Activated naive CD4-positive, alpha-beta T cell treated with anti-CD3 and anti-CD28 coated beads, Interleukin-2, amount 10 ng/mL, durations not matched to agents 7 days and 5 days (primary cell): Measurements from ENCODE around the gene RNASE1.

Experiments used
- CTCF ChIA-PET: fragments of 350-600 bp; sonication (Branson Sonifier 250); formaldehyde crosslinking; loops from one replicate; lab custom pipeline; 2021; ENCODE audit warnings: antibody characterized with exemption; lab: Charles Lee
- DNase-seq: peaks from one replicate; pipeline ENCODE4 v3.0.0-alpha.2; 2020
- H3K27ac Mint-ChIP-seq: one replicate; pipeline ENCODE4 v1.8.0; 2021; ENCODE audit warnings: mild to moderate bottlenecking, moderate library complexity, mixed read lengths
- H3K27me3 Mint-ChIP-seq: one replicate; pipeline ENCODE4 v1.8.0; 2021; ENCODE audit warnings: mild to moderate bottlenecking, mixed read lengths
- H3K36me3 Mint-ChIP-seq: one replicate; pipeline ENCODE4 v1.8.0; 2021; ENCODE audit warnings: mixed read lengths
- H3K4me1 Mint-ChIP-seq: one replicate; pipeline ENCODE4 v1.8.0; 2021; ENCODE audit warnings: mixed read lengths
- H3K4me3 Mint-ChIP-seq: one replicate; pipeline ENCODE4 v1.8.0; 2021; ENCODE audit warnings: mild to moderate bottlenecking, moderate library complexity, mixed read lengths
- H3K9me3 Mint-ChIP-seq: one replicate; pipeline ENCODE4 v1.8.0; 2021; ENCODE audit warnings: mixed read lengths

Gene RNASE1

DNA sequence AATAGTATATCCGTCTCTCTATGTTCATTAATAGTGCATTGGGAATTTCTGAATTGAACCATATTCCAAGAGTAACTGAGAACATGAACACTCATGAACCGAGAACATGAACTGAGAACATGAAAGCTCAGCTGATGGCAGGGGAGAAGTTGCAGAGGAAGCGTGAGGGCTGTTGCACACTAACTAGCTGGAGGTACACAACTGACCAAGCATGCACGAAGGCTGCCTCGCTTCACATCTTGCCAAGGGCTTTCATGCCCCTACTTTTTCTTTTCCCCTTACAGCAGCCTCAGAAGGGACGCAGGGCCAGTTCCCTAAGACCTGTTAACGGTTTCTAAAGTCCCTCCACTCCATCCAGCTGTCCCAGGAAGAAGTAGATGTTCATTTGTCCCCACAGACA, 4.3 kb downstream of the RNASE1 start:
- H3K4me3 Mint-ChIP-seq = no peak overlapping the region
- H3K9me3 Mint-ChIP-seq = no peaks in the 10 kb centered on the region
- peaks cover 37% of the 10 kb centered on the region for H3K27me3 Mint-ChIP-seq
- no peak for DNase-seq
- no peak overlapping the region for H3K27ac Mint-ChIP-seq
- CTCF ChIA-PET = interaction anchor here (0.6 kb wide), 1 partner anchor 104 kb away, joined by 3 read pairs; no protein-coding TSS in a partner anchor
- H3K36me3 Mint-ChIP-seq = no peaks in the 10 kb centered on the region
- peaks cover 11% of the 10 kb centered on the region for H3K4me1 Mint-ChIP-seq

DNA sequence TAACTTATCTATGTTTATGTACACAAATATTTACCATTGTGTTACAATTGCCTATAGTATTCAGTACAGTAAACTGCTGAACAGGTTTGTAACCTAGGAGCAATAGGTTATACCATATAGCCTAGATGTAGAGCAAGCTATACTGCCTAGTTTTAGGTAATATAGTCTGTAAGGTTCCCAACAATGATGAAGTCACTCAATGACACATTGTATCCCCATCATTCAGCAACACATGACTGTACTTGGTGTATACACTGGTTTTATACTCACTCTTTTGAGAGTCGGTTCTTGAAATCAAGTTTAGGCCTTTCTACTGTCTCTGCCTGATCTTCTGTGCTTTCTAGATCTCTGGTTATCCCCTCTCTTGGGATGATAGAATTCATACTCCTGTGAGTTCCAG, 5.5 kb downstream of the RNASE1 start:
- no peaks in the 10 kb centered on the region for H3K36me3 Mint-ChIP-seq
- no peak overlapping the region for H3K4me3 Mint-ChIP-seq
- H3K4me1 Mint-ChIP-seq = peaks cover 11% of the 10 kb centered on the region
- H3K27me3 Mint-ChIP-seq = peaks cover 29% of the 10 kb centered on the region
- no peaks in the 10 kb centered on the region for H3K9me3 Mint-ChIP-seq
- CTCF ChIA-PET = interaction anchor here (1.2 kb wide), 1 partner anchor 58 kb away, joined by 3 read pairs; no protein-coding TSS in a partner anchor
- no peak for DNase-seq
- no peak overlapping the region for H3K27ac Mint-ChIP-seq

DNA sequence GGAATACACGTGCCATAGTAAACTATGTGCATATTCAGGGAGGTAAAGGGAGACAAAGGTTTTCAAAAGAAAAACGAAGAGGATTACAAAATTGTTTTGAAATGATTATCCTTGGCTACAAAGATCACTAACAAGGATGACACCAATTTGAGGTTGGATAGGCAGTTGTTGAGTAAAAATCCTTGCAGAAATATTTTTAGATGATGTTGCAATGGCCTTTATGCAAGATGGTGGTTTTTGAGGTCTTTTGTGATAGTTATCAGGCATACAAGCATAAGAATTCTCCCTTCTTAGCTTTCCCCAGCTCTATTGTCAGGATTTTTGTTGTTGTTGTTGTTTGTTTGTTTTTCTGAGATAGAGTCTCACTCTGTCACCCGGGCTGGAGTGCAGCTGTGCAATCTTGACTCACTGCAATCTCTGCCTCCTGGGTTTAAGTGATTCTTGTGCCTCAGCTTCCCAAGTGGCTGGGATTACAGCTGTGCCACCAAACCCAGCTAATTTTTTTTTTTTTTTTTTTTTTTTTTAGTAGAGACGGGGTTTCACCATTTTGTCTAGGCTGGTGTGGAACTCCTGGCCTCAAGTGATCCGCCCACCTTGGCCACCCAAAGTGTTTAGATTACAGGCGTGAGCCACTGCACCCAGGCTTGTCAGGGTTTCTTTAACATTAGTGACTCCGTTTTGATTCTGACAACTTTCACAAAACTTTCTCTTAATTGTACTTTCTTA, 7.8 kb downstream of the RNASE1 start:
- no peak for DNase-seq
- no peak overlapping the region for H3K27ac Mint-ChIP-seq
- peaks cover 10% of the 10 kb centered on the region for H3K27me3 Mint-ChIP-seq
- H3K9me3 Mint-ChIP-seq = no peaks in the 10 kb centered on the region
- H3K4me1 Mint-ChIP-seq = peaks cover 5% of the 10 kb centered on the region
- no peaks in the 10 kb centered on the region for H3K36me3 Mint-ChIP-seq
- CTCF ChIA-PET = no interaction called here
- H3K4me3 Mint-ChIP-seq = no peak overlapping the region

DNA sequence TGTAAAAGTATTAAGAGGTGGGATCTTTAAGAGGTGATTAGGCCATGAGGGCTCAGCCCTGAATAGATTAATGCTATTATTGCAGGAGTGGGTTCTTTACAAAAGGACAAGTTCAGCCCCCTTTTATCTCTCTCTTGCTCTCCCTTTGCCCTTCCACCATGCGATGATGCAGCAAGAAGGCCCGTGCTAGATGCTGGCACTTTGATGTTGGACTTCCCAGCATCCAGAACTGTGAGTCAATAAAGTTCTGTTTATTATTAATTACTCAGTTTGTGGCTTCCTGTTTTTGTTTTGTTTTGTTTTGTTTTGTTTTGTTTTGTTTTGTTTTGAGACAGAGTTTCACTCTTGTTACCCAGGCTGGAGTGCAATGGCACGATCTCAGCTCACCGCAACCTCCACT, 10.1 kb downstream of the RNASE1 start:
- Mint-ChIP-seq H3K4me1 (peaks cover 4% of the 10 kb centered on the region), H3K4me3 (no peak overlapping the region), H3K27me3 (peaks cover 4% of the 10 kb centered on the region), H3K9me3 (no peaks in the 10 kb centered on the region), H3K36me3 (no peaks in the 10 kb centered on the region), H3K27ac (no peak overlapping the region)
- no peak for DNase-seq
- CTCF ChIA-PET = interaction anchor here (1.4 kb wide), 1 partner anchor 34 kb away, joined by 5 read pairs; no protein-coding TSS in a partner anchor

DNA sequence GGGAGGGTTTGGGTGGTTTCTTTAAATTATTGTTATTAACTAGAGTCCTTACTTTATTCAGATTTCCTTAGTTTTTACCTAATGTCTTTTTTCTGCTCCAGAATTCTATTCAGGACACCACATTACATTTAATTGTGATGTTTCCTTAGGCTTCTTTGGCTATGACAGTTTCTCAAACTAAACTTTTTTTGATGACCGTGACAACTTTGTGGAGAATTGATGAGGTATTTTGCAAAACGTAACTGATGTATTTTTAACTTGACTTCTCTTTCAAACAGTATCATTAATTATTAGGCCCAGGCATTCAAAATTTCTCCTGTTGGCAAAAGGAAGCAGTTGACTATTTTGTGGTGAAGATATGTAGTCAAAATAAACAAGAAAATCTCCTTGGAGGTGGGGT, 11.0 kb downstream of the RNASE1 start:
- H3K27ac Mint-ChIP-seq = no peak overlapping the region
- H3K27me3 Mint-ChIP-seq = peaks cover 4% of the 10 kb centered on the region
- no peak overlapping the region for H3K4me3 Mint-ChIP-seq
- no peaks in the 10 kb centered on the region for H3K36me3 Mint-ChIP-seq
- H3K4me1 Mint-ChIP-seq = peaks cover 4% of the 10 kb centered on the region
- no peaks in the 10 kb centered on the region for H3K9me3 Mint-ChIP-seq
- DNase-seq = no peak
- CTCF ChIA-PET = no interaction called here

DNA sequence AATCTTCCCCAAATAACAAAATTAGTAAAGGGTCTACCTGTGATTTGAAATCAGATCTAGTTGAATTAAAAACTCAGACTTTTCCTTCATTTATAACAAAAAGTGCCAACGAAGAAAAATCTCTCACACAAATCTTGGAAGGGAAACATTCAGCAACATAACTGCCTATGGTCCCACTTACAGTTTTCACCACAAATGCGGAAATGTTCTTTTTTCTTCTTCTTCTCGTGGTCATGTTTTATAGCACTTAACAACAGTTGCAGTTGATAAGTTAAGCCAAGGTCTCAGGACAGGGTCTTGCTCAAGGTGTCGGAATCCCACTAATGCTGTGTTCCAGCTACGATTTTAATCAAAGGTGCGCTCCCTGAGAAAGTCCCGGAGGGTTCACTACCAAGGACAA, 11.5 kb downstream of the RNASE1 start:
- Mint-ChIP-seq H3K9me3 (no peaks in the 10 kb centered on the region), H3K27me3 (peaks cover 4% of the 10 kb centered on the region), H3K4me1 (peaks cover 4% of the 10 kb centered on the region), H3K27ac (no peak overlapping the region), H3K4me3 (no peak overlapping the region), H3K36me3 (no peaks in the 10 kb centered on the region)
- CTCF ChIA-PET = no interaction called here
- no peak for DNase-seq

DNA sequence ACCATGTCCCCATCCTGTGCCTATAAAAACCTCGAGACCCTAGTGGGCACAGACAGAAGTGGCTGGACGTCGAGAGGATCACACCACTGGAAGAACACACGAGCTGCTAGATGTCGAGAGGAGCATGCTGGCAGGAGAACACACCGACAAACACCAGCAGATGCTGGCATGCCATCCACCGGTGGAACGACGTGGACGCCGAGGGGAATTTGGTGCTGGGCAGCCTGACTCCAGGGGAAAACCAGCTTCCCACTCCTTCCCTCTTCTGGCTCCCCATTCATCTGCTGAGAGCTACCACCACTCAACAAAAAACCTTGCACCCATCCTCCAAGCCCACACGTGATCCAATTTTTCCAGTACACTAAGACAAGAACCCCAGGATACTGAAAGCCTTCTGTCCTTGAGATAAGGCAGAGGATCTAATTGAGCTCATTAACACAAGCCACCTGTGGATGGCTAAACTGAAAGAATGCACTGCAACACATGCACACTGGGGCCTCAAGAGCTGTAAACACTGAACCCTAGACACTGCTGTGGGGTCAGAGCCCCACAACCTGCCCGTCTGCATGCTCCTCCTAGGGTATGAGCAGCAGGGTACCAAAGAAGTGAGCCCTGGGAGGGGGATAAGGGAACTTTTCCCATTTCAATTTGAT, 12.1 kb downstream of the RNASE1 start:
- CTCF ChIA-PET = interaction anchor here (0.6 kb wide), 1 partner anchor 180 kb away, joined by 3 read pairs; no protein-coding TSS in a partner anchor
- peaks cover 4% of the 10 kb centered on the region for H3K27me3 Mint-ChIP-seq
- no peaks in the 10 kb centered on the region for H3K36me3 Mint-ChIP-seq
- no peaks in the 10 kb centered on the region for H3K9me3 Mint-ChIP-seq
- DNase-seq = no peak
- H3K27ac Mint-ChIP-seq = no peak overlapping the region
- no peak overlapping the region for H3K4me3 Mint-ChIP-seq
- peaks cover 6% of the 10 kb centered on the region for H3K4me1 Mint-ChIP-seq

DNA sequence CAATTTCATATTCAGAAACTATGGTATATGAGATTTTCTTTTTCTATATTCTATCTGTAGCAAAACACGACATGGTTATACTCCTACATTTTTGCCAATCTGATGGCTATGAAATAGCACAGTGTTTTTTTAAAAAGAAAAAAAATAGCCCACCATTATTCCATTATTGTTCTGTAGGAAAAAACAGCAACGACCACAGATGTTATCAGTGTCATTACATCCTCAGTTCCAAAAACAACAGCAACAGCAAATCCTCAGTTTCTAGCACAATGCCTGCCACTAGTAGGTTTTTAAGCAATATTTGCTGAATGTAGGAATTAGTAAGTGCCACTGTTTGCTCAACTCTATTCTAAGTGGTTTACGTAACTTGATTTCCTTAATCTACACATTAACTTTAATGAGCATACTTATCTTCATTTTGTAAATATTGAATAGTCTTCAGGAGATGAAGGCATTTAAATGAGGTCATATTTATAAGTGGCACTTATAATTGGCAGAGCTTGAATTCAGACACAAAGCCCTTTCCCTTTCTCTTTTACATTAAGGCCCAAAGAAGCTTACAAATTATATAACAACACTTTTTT, 13.3 kb downstream of the RNASE1 start:
- no peak for DNase-seq
- no peaks in the 10 kb centered on the region for H3K36me3 Mint-ChIP-seq
- H3K27ac Mint-ChIP-seq = no peak overlapping the region
- CTCF ChIA-PET = no interaction called here
- peaks cover 4% of the 10 kb centered on the region for H3K27me3 Mint-ChIP-seq
- H3K9me3 Mint-ChIP-seq = no peaks in the 10 kb centered on the region
- H3K4me3 Mint-ChIP-seq = no peak overlapping the region
- peaks cover 9% of the 10 kb centered on the region for H3K4me1 Mint-ChIP-seq

DNA sequence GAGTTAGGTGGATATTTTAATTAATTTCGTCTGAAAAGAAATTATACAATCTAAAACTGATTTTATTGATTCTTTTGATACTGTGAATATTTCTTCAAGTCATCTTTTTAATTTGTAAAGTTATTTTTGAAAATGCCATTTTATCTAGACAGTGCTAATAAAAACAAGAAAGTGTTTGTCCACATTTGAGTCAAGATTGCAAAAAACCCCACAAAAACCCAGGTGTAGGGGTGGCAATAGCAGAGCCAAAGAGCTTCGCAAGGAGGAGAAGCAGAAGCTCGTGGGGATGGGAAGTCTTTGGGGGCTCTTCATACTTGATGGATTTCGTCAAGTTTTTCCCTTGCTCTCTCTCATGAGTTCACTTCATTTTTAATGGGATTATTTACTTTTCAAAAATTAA, 15.6 kb downstream of the RNASE1 start:
- DNase-seq = no peak
- H3K9me3 Mint-ChIP-seq = no peaks in the 10 kb centered on the region
- no peak overlapping the region for H3K4me3 Mint-ChIP-seq
- CTCF ChIA-PET = no interaction called here
- no peak overlapping the region for H3K27ac Mint-ChIP-seq
- H3K36me3 Mint-ChIP-seq = no peaks in the 10 kb centered on the region
- peaks cover 19% of the 10 kb centered on the region for H3K4me1 Mint-ChIP-seq
- peaks cover 4% of the 10 kb centered on the region for H3K27me3 Mint-ChIP-seq

DNA sequence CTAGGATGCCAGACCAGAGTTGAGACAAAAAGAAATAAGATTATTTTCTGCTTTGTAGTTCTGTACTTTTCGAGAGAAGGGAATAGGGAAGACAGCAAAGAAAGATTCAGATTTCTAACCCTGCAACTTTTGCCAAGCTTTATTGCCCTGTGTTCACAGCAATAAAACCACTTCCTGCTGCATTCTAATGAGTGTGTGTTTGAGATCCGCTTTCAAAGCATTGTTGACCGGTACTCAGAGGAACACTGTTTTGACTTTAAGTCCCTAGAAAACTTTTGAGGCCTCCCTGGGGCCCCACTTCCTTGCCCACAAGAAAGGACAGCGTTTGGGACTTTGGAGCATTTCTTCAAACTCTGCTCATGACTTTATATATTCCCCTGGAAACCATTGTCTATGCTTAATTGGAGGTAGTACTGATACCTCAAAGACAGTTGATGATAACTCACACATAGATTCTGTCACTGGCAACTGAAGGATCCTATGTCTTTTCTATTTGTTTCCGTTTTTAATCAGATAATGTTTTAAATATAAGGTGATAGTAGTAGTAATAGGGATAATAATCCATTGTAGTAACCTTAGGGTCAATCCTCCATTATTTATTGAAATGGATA, 20.3 kb downstream of the RNASE1 start:
- Mint-ChIP-seq H3K36me3 (no peaks in the 10 kb centered on the region), H3K4me3 (peak overlapping the region; percentile 68), H3K27me3 (peaks cover 4% of the 10 kb centered on the region), H3K9me3 (peaks cover 2% of the 10 kb centered on the region), H3K4me1 (peaks cover 36% of the 10 kb centered on the region), H3K27ac (peak overlapping the region; percentile 91)
- DNase-seq = peak; percentile 33
- CTCF ChIA-PET = interaction anchor here (0.7 to 2.5 kb wide), 3 partner anchors 25 to 114 kb away, joined by 3 to 8 read pairs (median 7); no protein-coding TSS in a partner anchor

DNA sequence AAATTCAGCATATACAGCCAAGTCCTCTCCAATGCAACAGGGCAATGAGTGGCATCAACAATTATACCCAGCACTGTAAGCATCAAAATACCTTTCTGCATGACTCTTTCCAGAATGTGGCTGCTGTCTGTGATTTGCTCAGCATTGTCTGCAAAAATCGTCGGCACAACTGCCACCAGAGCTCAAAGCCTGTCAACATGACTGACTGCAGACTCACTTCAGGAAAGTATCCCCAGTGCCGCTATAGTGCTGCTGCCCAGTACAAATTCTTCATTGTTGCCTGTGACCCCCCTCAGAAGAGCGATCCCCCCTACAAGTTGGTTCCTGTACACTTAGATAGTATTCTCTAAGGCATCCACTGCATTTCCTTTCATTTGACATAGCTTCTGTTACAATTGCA, 20.8 kb downstream of the RNASE1 start:
- Mint-ChIP-seq H3K9me3 (peaks cover 2% of the 10 kb centered on the region), H3K27ac (peak overlapping the region; percentile 91), H3K27me3 (peaks cover 4% of the 10 kb centered on the region), H3K4me3 (peak overlapping the region; percentile 68), H3K4me1 (peaks cover 36% of the 10 kb centered on the region), H3K36me3 (no peaks in the 10 kb centered on the region)
- no peak for DNase-seq
- CTCF ChIA-PET = interaction anchor here (0.7 to 2.5 kb wide), 4 partner anchors 24 to 114 kb away, joined by 3 to 8 read pairs (median 6); no protein-coding TSS in a partner anchor

DNA sequence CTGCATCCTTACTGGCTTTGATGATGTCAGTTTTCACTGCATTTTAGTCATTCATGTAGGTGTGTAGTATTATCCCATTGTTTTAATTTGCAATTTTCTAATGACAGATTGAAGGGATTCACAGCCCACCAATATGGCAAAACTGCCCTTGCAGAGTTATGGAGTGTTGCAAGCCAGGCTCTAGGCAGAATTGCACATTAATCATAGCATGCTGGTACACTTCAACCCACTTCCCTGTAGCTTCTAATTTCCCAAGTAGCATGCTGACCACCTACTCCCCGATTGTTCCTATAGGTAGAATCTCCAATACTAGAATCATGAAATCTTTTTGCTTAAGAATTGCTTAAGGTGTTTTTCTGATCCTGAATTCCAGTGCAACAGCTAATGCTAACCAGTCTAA, 26.7 kb downstream of the RNASE1 start:
- no peak overlapping the region for H3K27ac Mint-ChIP-seq
- no peak for DNase-seq
- H3K27me3 Mint-ChIP-seq = peaks cover 9% of the 10 kb centered on the region
- CTCF ChIA-PET = no interaction called here
- peaks cover 11% of the 10 kb centered on the region for H3K4me1 Mint-ChIP-seq
- H3K36me3 Mint-ChIP-seq = no peaks in the 10 kb centered on the region
- no peak overlapping the region for H3K4me3 Mint-ChIP-seq
- H3K9me3 Mint-ChIP-seq = peaks cover 2% of the 10 kb centered on the region

DNA sequence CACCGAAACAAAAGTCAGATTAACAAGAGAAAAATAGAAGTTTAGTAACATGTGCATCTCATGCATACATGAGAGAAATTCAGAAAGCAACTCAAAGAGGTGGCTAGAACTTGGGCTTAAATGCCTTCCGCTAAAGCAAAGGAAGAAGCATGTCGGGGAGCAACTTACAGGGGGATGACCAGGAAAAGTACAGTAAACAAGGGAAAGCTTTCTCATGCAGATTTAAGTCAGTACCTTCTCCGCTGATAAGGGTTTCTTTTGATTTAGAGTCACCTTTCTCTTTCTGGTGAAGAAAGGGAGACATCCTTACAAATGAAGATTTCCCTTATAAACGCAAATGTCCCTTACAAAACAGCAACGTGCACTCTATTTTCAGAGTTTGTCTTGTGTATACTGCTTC, 27.6 kb downstream of the RNASE1 start:
- Mint-ChIP-seq H3K27me3 (peaks cover 9% of the 10 kb centered on the region), H3K4me3 (no peak overlapping the region), H3K4me1 (peaks cover 4% of the 10 kb centered on the region), H3K9me3 (peaks cover 2% of the 10 kb centered on the region), H3K36me3 (no peaks in the 10 kb centered on the region), H3K27ac (no peak overlapping the region)
- no peak for DNase-seq
- CTCF ChIA-PET = no interaction called here

DNA sequence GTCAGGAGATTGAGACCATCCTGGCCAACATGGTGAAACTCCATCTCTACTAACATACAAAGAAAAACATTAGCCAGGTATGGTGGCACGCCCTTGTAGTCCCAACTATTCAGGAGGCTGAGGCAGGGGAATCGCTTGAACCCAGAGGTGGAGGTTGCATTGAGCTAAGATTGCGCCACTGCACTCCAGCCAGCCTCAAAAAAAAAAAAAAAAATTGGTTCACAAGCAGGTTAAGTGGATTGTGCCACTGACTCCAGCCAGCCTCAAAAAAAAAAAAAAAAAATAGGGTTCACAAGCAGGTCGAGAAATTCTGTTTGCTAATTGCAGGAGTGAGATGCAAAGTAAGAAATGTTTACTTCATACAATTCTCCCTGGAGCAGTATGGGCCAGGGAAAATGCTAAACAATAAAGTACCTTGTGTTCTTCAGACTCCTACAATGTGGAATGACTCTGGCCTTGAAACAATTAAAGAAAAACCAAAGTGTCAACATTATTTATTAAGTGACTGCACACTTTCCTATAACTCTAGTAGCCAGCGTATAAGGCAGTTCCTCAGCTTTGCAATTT, 28.3 kb downstream of the RNASE1 start:
- H3K9me3 Mint-ChIP-seq = no peaks in the 10 kb centered on the region
- H3K4me3 Mint-ChIP-seq = no peak overlapping the region
- peaks cover 9% of the 10 kb centered on the region for H3K27me3 Mint-ChIP-seq
- DNase-seq = no peak
- CTCF ChIA-PET = no interaction called here
- H3K27ac Mint-ChIP-seq = no peak overlapping the region
- no peaks in the 10 kb centered on the region for H3K36me3 Mint-ChIP-seq
- H3K4me1 Mint-ChIP-seq = no peaks in the 10 kb centered on the region
